GM19468 (cell line): ENCODE data around the gene TOM1L2.
"Not testable (repeated sequence)": the region's sequence is repeated elsewhere in the genome, so short reads cannot be mapped to it uniquely, and the experiment has no call there.

Source experiments
- ATAC-seq: cut with Tn5 transposase; IDR thresholded peaks from one replicate; pipeline ENCODE4 v1.9.1; 2021; ENCODE audit warnings: mild to moderate bottlenecking, moderate library complexity, moderate number of reproducible peaks; ENCODE audit not compliant: unreplicated experiment; ENCODE audit errors: extremely low read depth

Gene TOM1L2

GRCh38 chr17:17947309-17947708, 24.9 kb downstream of the TOM1L2 start:
- no peak for ATAC-seq

GRCh38 chr17:17946093-17946492, 26.1 kb downstream of the TOM1L2 start:
- ATAC-seq, result no peak

GRCh38 chr17:17944743-17945142, 27.5 kb downstream of the TOM1L2 start:
- no peak for ATAC-seq

GRCh38 chr17:17944242-17944641, 28.0 kb downstream of the TOM1L2 start:
- no peak for ATAC-seq

GRCh38 chr17:17943281-17943984, 28.8 kb downstream of the TOM1L2 start:
- no peak for ATAC-seq

- ATAC-seq, result no peak
Observed at GRCh38 chr17:17942846-17943245, 29.4 kb downstream of the TOM1L2 start.

GRCh38 chr17:17941015-17941414, 31.2 kb downstream of the TOM1L2 start:
- ATAC-seq, result no peak

- no peak for ATAC-seq
Observed at GRCh38 chr17:17940441-17940911, 31.7 kb downstream of the TOM1L2 start.

GRCh38 chr17:17939941-17940340, 32.3 kb downstream of the TOM1L2 start:
- not testable (repeated sequence) for ATAC-seq

- no peak for ATAC-seq
Observed at GRCh38 chr17:17938388-17939107, 33.7 kb downstream of the TOM1L2 start.

- ATAC-seq, result no peak
Observed at GRCh38 chr17:17937958-17938357, 34.2 kb downstream of the TOM1L2 start.

- no peak for ATAC-seq
Observed at GRCh38 chr17:17937201-17937853, 34.9 kb downstream of the TOM1L2 start.

GRCh38 chr17:17935321-17936271, 36.6 kb downstream of the TOM1L2 start:
- no peak for ATAC-seq

GRCh38 chr17:17934806-17935205, 37.4 kb downstream of the TOM1L2 start:
- ATAC-seq, result no peak

GRCh38 chr17:17934214-17934613, 38.0 kb downstream of the TOM1L2 start:
- ATAC-seq, result no peak

GRCh38 chr17:17933775-17934174, 38.4 kb downstream of the TOM1L2 start:
- no peak for ATAC-seq

- ATAC-seq, result no peak
Observed at GRCh38 chr17:17931159-17931558, 41.0 kb downstream of the TOM1L2 start.

GRCh38 chr17:17930674-17931073, 41.5 kb downstream of the TOM1L2 start:
- ATAC-seq, result no peak

- ATAC-seq, result no peak
Observed at GRCh38 chr17:17929655-17930380, 42.4 kb downstream of the TOM1L2 start.
